ENCODE data around the gene RUNX2. TPM values are rescaled to one million over a fixed set of nuclear protein-coding genes. Genes with fewer than 3 reads are reported as not detected.

The RUNX2 gene
- total and polyA plus RNA-seq, 8 donors = 0.80 to 18.7 (median 2.7) TPM; not detected in 1

DNA sequence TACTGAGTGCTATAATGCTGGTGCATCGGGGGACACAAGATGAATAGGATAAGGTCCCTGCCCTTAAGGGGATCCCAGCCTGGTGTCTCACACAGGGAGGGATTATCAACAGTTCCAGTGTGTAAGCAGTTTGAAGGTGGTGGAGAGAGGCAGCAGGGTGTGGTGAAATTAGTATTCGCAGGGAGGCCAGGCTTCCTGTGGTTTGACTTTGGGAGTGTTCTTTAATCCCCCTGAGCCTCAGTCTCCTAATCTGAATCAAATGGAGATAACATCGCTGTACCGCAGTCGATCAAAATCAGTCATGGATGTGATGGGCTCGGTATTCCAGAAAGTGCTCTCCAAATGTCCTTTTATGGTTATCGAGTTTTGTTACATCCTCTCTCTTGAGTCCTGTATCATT lies 337.7 kb downstream of the RUNX2 start:
- WGBS, 5 donors = 71 to 86% (median 76%) methylated on average over 7 of the region's 7 CpGs
- DNase-seq = no peak
- Histone ChIP-seq H3K4me3 (no peak overlapping the region), H3K27ac (no peak overlapping the region), H3K4me1 (peaks cover 10 to 14% (median 12%) of the 10 kb centered on the region in 4 donors), H3K36me3 (no peaks in the 10 kb centered on the region), H3K9me3 (no peaks in the 10 kb centered on the region), H3K27me3 (peaks cover 0 to 58% (median 13%) of the 10 kb centered on the region in 3 donors)
- no peak for TF ChIP-seq POLR2A (IDR thresholded peaks at IDR 0.05)
- TF ChIP-seq EP300 (IDR thresholded peaks at IDR 0.05) = no peak
- no peak for TF ChIP-seq POLR2AphosphoS5 (IDR thresholded peaks at IDR 0.05)
- TF ChIP-seq, protein P1, sequence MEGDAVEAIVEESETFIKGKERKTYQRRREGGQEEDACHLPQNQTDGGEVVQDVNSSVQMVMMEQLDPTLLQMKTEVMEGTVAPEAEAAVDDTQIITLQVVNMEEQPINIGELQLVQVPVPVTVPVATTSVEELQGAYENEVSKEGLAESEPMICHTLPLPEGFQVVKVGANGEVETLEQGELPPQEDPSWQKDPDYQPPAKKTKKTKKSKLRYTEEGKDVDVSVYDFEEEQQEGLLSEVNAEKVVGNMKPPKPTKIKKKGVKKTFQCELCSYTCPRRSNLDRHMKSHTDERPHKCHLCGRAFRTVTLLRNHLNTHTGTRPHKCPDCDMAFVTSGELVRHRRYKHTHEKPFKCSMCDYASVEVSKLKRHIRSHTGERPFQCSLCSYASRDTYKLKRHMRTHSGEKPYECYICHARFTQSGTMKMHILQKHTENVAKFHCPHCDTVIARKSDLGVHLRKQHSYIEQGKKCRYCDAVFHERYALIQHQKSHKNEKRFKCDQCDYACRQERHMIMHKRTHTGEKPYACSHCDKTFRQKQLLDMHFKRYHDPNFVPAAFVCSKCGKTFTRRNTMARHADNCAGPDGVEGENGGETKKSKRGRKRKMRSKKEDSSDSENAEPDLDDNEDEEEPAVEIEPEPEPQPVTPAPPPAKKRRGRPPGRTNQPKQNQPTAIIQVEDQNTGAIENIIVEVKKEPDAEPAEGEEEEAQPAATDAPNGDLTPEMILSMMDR (IDR thresholded peaks at IDR 0.05) = no peak
- intact Hi-C loops (cut with DNase I; ENCODE audit: low total_unique reads) = no loop called here

DNA sequence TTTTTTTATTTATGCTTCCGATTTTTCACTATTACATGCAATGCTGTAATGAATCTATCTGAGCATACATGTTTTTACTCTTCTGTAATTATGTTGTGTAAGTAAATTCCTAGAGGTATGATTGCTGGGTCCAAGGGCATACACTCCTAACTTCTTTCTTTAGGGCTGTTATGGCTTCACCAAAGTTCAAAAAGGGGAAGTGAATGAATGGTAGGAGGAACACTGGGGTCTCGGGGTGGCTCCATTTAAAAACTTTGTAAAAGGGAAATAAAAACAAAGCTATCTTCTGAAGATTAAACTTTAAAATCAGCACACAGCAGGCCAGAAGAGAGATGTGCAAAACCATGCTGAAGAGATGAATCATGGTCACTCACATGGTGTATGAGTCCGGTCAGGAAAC lies 338.7 kb downstream of the RUNX2 start:
- peaks cover 0 to 53% (median 13%) of the 10 kb centered on the region in 3 donors for H3K27me3 ChIP-seq
- intact Hi-C loops (cut with DNase I; ENCODE audit: low total_unique reads) = no loop called here
- no peaks in the 10 kb centered on the region for H3K36me3 ChIP-seq
- no peak for DNase-seq
- no peaks in the 10 kb centered on the region for H3K9me3 ChIP-seq
- 84 to 95% (median 88%) methylated on average over 3 of the region's 3 CpGs for WGBS, 5 donors
- H3K4me1 ChIP-seq = peaks cover 10 to 14% (median 12%) of the 10 kb centered on the region in 4 donors
- TF ChIP-seq, protein P1 (IDR thresholded peaks at IDR 0.05) = no peak
- no peak for TF ChIP-seq POLR2A (IDR thresholded peaks at IDR 0.05)
- TF ChIP-seq EP300 (IDR thresholded peaks at IDR 0.05) = no peak
- no peak for TF ChIP-seq POLR2AphosphoS5 (IDR thresholded peaks at IDR 0.05)
- H3K4me3 ChIP-seq = no peak overlapping the region
- no peak overlapping the region for H3K27ac ChIP-seq

DNA sequence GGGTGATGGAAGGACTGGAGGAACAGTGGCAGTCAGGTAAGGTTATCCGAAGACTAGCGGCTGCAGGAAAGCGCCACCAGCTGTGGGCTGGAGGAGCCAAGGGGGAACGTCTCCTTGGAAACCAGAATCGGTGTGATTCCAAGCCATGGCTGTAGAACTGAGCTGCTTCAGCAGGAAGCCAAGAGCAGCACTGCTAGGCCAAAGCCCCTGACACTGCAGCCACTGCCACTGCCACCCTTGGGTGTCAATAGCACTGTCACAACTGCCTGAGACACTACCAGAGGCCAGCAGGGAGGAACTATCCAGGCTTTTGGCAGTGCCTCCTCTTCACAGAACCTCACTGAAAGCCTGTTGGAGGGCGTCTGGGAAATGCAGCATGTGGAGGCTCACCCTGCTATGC lies 339.2 kb downstream of the RUNX2 start:
- Histone ChIP-seq H3K27ac (no peak overlapping the region), H3K4me1 (peaks cover 10 to 14% (median 12%) of the 10 kb centered on the region in 4 donors), H3K4me3 (no peak overlapping the region), H3K36me3 (no peaks in the 10 kb centered on the region), H3K27me3 (peaks cover 0 to 49% (median 13%) of the 10 kb centered on the region in 3 donors), H3K9me3 (no peaks in the 10 kb centered on the region)
- intact Hi-C loops (cut with DNase I; ENCODE audit: low total_unique reads) = no loop called here
- TF ChIP-seq, protein P1 (IDR thresholded peaks at IDR 0.05) = no peak
- TF ChIP-seq POLR2A (IDR thresholded peaks at IDR 0.05) (no peak), EP300 (IDR thresholded peaks at IDR 0.05) (no peak), POLR2AphosphoS5 (IDR thresholded peaks at IDR 0.05) (no peak)
- WGBS, 5 donors = 75 to 84% (median 77%) methylated on average over 6 of the region's 6 CpGs
- peak in 1 of 2 donors; percentile 28 for DNase-seq

DNA sequence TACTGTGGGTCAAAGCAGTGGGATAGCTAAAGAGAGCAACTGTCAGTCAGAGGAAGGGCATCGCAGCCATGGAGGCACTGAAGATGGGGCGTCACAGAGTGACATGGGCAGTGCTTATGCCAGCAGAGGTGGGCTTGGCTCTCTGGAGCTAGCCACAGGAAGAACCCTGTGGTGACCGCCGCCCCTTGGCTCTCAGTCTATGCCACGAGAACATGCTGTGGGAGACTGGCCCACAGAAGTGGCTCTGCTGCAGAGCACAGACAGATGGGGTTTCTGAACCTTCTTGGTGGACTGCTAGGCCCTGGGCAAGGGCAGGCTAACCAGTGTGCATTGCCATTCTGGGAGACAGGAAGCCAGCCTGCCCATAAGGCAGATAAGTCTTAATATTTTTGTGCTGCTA lies 339.6 kb downstream of the RUNX2 start:
- 87 to 99% (median 97%) methylated on average over 5 of the region's 5 CpGs for WGBS, 5 donors

More for the DNA sequence above, 339.6 kb downstream of the RUNX2 start:
- H3K4me1 ChIP-seq = peaks cover 10 to 14% (median 12%) of the 10 kb centered on the region in 4 donors
- H3K4me3 ChIP-seq = no peak overlapping the region
- no peaks in the 10 kb centered on the region for H3K9me3 ChIP-seq
- no peak overlapping the region for H3K27ac ChIP-seq
- peaks cover 0 to 44% (median 12%) of the 10 kb centered on the region in 3 donors for H3K27me3 ChIP-seq
- intact Hi-C loops (cut with DNase I; ENCODE audit: low total_unique reads) = no loop called here
- DNase-seq = no peak
- TF ChIP-seq POLR2AphosphoS5 (IDR thresholded peaks at IDR 0.05) (no peak), POLR2A (IDR thresholded peaks at IDR 0.05) (no peak), EP300 (IDR thresholded peaks at IDR 0.05) (no peak)
- TF ChIP-seq, protein P1 (IDR thresholded peaks at IDR 0.05) = no peak
- H3K36me3 ChIP-seq = no peaks in the 10 kb centered on the region

Measured in stomach (tissue), 9 donors.